ENCODE data around the gene SRI. TPM values are rescaled to one million over a fixed set of nuclear protein-coding genes. Genes with fewer than 3 reads are reported as not detected.

SRI gene
- total RNA-seq, 1 donor from 2014 or later, result 16.7 TPM

DNA sequence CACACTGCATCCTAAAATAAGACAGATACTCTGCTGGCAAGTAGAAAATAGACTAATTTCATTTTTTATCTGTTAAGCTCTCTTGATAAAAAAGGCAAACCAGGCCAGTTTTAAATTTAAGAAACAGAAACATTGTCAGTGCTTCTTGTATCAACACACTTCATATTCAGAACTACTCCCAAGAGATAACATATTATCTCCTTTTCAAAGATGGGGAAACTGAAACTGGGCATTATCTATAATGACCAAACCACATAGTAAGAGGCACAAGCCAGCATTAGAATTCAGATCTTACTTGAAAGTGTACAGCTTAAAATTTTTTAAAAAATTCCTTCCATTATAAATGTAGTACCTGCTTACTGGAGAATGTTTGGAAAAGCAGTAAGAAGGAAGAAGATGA, 14.7 kb downstream of the SRI start:
- Histone ChIP-seq H3K36me3 (peaks cover 54 to 70% of the 10 kb centered on the region in 2 donors), H3K27me3 (no peaks in the 10 kb centered on the region)

DNA sequence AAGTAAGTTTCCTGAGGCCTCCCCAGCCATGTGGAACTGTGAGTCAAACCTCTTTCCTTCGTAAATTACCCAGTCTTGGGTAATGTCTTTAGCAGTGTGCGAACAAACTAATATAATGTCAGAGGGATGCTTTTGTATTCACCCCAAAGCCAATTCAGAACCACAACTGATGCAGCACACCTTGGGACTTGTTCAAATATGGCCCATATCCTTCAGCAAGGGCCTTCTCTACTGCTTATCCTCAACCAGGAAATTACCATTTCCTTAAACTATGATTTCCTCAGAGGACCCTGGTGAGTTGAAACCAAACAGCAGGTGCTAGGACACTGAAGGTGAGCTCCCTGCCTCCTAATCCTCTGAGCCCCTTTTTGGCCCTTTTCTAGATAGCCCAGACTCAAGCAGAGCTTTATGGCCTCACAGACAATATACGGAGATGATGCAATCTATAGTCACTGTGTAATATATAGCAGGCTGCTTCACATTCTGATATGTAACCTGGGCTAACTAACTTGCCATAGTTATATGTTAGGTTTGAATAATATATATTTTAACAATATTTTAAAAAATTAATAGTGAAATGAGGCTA, 15.2 kb downstream of the SRI start:
- Histone ChIP-seq H3K9me3 (no peaks in the 10 kb centered on the region), H3K36me3 (peaks cover 53 to 65% of the 10 kb centered on the region in 2 donors), H3K4me3 (no peak overlapping the region), H3K27me3 (no peaks in the 10 kb centered on the region), H3K4me1 (no peaks in the 10 kb centered on the region), H3K27ac (no peak overlapping the region)
- intact Hi-C loops (cut with DNase I), result no loop called here
- DNase-seq (ENCODE audit: low spot score in 2 of 2), result no peak
- TF ChIP-seq, protein P1, sequence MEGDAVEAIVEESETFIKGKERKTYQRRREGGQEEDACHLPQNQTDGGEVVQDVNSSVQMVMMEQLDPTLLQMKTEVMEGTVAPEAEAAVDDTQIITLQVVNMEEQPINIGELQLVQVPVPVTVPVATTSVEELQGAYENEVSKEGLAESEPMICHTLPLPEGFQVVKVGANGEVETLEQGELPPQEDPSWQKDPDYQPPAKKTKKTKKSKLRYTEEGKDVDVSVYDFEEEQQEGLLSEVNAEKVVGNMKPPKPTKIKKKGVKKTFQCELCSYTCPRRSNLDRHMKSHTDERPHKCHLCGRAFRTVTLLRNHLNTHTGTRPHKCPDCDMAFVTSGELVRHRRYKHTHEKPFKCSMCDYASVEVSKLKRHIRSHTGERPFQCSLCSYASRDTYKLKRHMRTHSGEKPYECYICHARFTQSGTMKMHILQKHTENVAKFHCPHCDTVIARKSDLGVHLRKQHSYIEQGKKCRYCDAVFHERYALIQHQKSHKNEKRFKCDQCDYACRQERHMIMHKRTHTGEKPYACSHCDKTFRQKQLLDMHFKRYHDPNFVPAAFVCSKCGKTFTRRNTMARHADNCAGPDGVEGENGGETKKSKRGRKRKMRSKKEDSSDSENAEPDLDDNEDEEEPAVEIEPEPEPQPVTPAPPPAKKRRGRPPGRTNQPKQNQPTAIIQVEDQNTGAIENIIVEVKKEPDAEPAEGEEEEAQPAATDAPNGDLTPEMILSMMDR (IDR thresholded peaks at IDR 0.05), result no peak

More for the DNA sequence above, 14.7 kb downstream of the SRI start:
- Histone ChIP-seq H3K4me3 (no peak overlapping the region), H3K4me1 (no peaks in the 10 kb centered on the region), H3K27ac (no peak overlapping the region), H3K9me3 (no peaks in the 10 kb centered on the region)
- intact Hi-C loops (cut with DNase I), result no loop called here
- DNase-seq (ENCODE audit: low spot score in 2 of 2), result no peak
- TF ChIP-seq, protein P1 (IDR thresholded peaks at IDR 0.05), result no peak

DNA sequence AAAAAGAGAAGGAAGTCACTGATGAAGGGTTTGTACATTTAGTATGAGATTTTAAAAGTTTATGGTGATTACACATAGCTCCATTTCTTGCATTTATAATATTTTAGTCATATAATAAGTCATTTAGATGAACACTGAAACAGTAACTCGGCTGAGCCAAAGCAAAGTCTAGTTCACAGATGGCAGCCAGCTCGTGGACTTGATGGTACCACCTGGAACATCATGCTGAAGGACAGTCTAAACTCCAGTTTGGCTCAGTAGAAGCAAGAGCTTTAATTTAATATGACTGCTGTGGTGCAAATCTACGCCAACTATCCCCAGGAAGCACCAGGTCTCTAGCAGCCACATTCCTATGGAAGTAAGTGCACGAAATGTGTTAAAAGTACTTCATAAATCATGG, 16.4 kb downstream of the SRI start:
- Histone ChIP-seq H3K4me1 (no peaks in the 10 kb centered on the region), H3K27me3 (no peaks in the 10 kb centered on the region), H3K36me3 (peaks cover 44 to 52% of the 10 kb centered on the region in 2 donors), H3K27ac (no peak overlapping the region), H3K4me3 (no peak overlapping the region), H3K9me3 (no peaks in the 10 kb centered on the region)
- DNase-seq (ENCODE audit: low spot score in 2 of 2), result no peak
- TF ChIP-seq, protein P1 (IDR thresholded peaks at IDR 0.05), result no peak
- intact Hi-C loops (cut with DNase I), result no loop called here

DNA sequence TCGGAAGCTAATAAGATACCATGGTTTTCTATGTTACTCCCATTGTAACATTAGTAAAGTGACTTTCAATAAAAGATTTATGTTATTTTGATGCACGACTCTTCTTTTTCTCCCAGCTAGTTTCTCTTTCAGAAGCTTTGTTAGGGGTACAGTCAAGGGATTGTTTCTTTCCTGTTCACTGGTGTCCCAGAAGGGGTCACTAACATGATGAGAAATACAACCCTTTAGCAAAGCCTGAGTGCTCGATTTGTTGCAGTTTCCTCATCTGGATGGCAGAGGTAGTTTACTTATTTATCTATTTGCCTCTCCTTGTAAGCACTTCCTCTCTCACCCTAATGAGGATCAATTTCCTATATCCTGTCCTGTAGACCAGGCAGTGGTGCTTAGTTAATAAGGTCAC, 17.0 kb downstream of the SRI start:
- intact Hi-C loops (cut with DNase I), result no loop called here
- DNase-seq (ENCODE audit: low spot score in 2 of 2), result no peak
- H3K36me3 ChIP-seq, result peaks cover 38 to 46% of the 10 kb centered on the region in 2 donors
- no peaks in the 10 kb centered on the region for H3K9me3 ChIP-seq
- H3K4me1 ChIP-seq, result no peaks in the 10 kb centered on the region
- TF ChIP-seq, protein P1 (IDR thresholded peaks at IDR 0.05), result no peak
- no peaks in the 10 kb centered on the region for H3K27me3 ChIP-seq
- no peak overlapping the region for H3K4me3 ChIP-seq
- no peak overlapping the region for H3K27ac ChIP-seq

DNA sequence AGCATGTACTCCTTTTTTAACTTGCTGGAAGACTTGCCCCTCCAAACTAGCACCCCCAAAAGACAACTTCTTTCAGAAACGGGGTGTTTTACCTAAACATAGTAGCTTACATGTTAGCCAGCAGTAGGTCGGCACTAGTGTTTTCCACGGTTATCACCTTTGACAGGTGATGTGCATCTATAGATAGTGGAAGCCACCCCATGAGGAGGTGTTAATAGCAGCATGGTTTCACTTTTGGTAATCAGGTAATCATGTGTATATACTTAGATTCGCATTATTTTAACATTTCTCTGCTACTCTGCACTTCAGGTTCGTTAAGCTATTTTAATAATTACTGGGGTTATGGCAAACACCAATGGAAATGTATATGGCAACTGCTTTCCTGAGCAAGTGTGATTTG, 17.6 kb downstream of the SRI start:
- Histone ChIP-seq H3K27ac (no peak overlapping the region), H3K4me1 (no peaks in the 10 kb centered on the region), H3K9me3 (no peaks in the 10 kb centered on the region), H3K27me3 (no peaks in the 10 kb centered on the region), H3K4me3 (no peak overlapping the region), H3K36me3 (peaks cover 32 to 41% of the 10 kb centered on the region in 2 donors)
- TF ChIP-seq, protein P1 (IDR thresholded peaks at IDR 0.05), result no peak
- intact Hi-C loops (cut with DNase I), result no loop called here
- DNase-seq (ENCODE audit: low spot score in 2 of 2), result no peak

DNA sequence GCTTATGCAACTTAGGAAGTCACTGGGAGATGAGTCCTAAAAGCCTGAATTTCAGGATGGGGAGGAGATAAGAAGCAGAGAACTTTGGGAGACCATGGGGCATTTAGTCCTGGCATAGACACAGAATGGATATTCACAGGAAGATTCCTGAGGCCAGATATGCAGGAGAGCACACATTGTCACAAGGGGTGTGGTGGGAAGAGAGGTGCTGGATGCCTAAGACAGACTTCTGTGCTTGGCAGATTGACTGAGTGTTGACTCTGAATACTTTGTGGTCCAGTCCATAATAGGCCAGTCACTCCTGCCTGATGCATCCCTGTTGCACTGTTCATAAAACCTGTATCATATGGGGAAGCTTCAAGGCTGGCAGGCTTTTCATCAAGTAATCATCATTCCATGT, 18.5 kb downstream of the SRI start:
- peaks cover 25 to 31% of the 10 kb centered on the region in 2 donors for H3K36me3 ChIP-seq
- H3K9me3 ChIP-seq, result no peaks in the 10 kb centered on the region
- TF ChIP-seq, protein P1 (IDR thresholded peaks at IDR 0.05), result no peak
- H3K4me1 ChIP-seq, result no peaks in the 10 kb centered on the region
- DNase-seq (ENCODE audit: low spot score in 2 of 2), result no peak
- no peak overlapping the region for H3K27ac ChIP-seq
- no peaks in the 10 kb centered on the region for H3K27me3 ChIP-seq
- H3K4me3 ChIP-seq, result no peak overlapping the region
- intact Hi-C loops (cut with DNase I), result no loop called here

All from ascending aorta (tissue), 2 donors.